Measurements from ENCODE around the gene DST. TPM values are rescaled to one million over a fixed set of nuclear protein-coding genes. Genes with fewer than 3 reads are reported as not detected.

Gene DST
- polyA plus RNA-seq = 10 to 100 TPM; 57.2 to 59.3 TPM

DNA sequence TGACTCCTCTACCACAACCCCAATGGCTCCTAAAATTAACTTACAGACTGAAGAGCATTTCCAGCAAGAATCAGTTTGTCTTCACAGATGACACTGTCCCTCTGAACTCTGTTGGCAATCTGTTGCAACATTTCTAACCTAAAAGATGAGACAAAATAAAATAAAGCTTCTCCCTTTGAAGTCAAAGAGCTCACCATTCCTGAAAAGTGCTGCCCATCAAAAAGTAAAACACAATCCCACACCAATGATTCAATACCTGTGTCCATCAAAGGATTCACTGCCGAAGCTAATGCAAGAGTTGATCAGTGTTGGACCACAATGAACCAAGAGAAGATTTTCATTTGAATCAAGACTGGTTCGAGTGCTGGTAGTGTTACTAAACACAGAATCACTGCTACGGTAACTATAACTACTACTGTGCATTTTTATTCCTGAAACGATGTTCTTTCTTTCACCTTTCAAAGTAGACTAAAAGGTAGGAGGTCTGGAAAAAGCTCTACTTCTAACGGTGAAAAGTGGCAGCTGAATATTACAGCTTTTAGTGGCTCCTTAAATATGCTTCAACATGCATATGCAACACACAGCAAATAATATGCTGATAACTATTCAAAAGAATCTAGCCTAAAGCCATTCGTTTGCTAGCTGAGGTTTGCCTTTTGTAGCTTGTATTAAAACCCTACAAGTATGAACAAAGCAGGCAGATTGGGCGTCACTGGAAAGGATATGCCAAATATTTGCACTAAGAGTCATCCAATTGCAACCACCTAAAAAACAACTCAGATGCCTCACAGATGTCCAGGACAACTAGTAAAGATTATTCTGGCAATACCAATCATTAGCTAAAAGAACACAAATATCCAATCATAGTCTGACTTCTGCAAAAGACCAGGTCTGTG lies at the start of gene DST:
TSS of gene DST (minus strand) at position 524 of the 896 bp plus-strand sequence.
- no peaks in the 10 kb centered on the region for H3K4me1 ChIP-seq (ENCODE audit: control insufficient read depth in 2 of 2, insufficient read depth in 2 of 2, low read length in 1 of 2)
- peak within 1 kb of the TSS; percentile 10 to 38 for H3K4me3 ChIP-seq (ENCODE audit: low read depth in 1 of 2, low read length in 2 of 2)
- no peaks in the 10 kb centered on the region for H3K27me3 ChIP-seq (ENCODE audit: control insufficient read depth in 1 of 2, insufficient read depth in 2 of 2, low read length in 2 of 2)
- peak within 1 kb of the TSS in 1 of 2 donors; percentile 73 for H3K27ac ChIP-seq (ENCODE audit: low read depth in 2 of 2, low read length in 1 of 2)
- WGBS, 2 donors = 43 to 53% methylated on average over 7 of the region's 7 CpGs
- H3K36me3 ChIP-seq (ENCODE audit: control insufficient read depth in 2 of 2, insufficient read depth in 2 of 2, low read length in 1 of 2) = no peaks in the 10 kb centered on the region
- no peaks in the 10 kb centered on the region for H3K9me3 ChIP-seq (ENCODE audit: control insufficient read depth in 2 of 2, insufficient read depth in 1 of 2, low read depth in 1 of 2, low read length in 1 of 2)

DNA sequence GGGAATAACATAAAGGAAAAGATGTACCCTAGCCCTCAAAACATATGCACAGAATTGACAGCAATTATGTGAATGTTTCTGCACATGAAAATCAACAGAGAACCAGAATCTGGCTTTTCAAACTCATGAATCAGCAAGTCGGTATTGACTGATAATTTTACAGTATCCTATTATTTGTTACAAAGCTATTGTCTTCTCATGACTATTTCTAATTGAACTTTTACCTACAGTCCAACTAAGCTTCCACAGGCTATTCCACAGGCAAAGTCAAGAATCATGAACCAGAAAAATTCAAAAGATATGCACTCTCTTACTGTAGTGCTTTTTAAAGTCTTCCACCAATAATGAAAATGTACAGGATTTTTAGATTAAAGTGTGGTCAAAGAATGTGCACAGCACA lies 49.1 kb upstream of the DST start:
- no peaks in the 10 kb centered on the region for H3K27me3 ChIP-seq (ENCODE audit: control insufficient read depth in 1 of 2, insufficient read depth in 2 of 2, low read length in 2 of 2)
- H3K4me3 ChIP-seq (ENCODE audit: low read depth in 1 of 2, low read length in 2 of 2) = peak overlapping the region in 1 of 2 donors; percentile 19
- no peak overlapping the region for H3K27ac ChIP-seq (ENCODE audit: low read depth in 2 of 2, low read length in 1 of 2)
- H3K36me3 ChIP-seq (ENCODE audit: control insufficient read depth in 2 of 2, insufficient read depth in 2 of 2, low read length in 1 of 2) = no peaks in the 10 kb centered on the region
- H3K4me1 ChIP-seq (ENCODE audit: control insufficient read depth in 2 of 2, insufficient read depth in 2 of 2, low read length in 1 of 2) = no peaks in the 10 kb centered on the region
- H3K9me3 ChIP-seq (ENCODE audit: control insufficient read depth in 2 of 2, insufficient read depth in 1 of 2, low read depth in 1 of 2, low read length in 1 of 2) = no peaks in the 10 kb centered on the region
- WGBS, 2 donors = 60 to 70% methylated on average over 1 of the region's 1 CpG

DNA sequence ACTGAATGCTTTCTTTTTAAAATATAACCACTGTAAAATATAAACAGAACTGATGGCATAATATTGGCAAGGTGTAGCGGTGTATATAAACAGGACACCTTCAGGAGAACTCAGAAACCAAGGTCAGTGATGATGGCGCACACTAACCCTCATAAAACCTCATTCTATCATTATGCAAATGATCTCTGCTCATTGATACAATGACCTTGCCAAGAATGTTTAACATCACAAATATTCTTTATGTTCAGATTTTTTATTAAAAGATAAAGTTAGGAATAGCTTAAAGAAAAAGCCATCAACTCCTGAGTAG lies 48.6 kb upstream of the DST start:
- Histone ChIP-seq H3K36me3 (ENCODE audit: control insufficient read depth in 2 of 2, insufficient read depth in 2 of 2, low read length in 1 of 2) (no peaks in the 10 kb centered on the region), H3K4me1 (ENCODE audit: control insufficient read depth in 2 of 2, insufficient read depth in 2 of 2, low read length in 1 of 2) (no peaks in the 10 kb centered on the region), H3K27me3 (ENCODE audit: control insufficient read depth in 1 of 2, insufficient read depth in 2 of 2, low read length in 2 of 2) (no peaks in the 10 kb centered on the region), H3K27ac (ENCODE audit: low read depth in 2 of 2, low read length in 1 of 2) (no peak overlapping the region), H3K4me3 (ENCODE audit: low read depth in 1 of 2, low read length in 2 of 2) (no peak overlapping the region), H3K9me3 (ENCODE audit: control insufficient read depth in 2 of 2, insufficient read depth in 1 of 2, low read depth in 1 of 2, low read length in 1 of 2) (no peaks in the 10 kb centered on the region)
- 68 to 71% methylated on average over 2 of the region's 2 CpGs for WGBS, 2 donors

DNA sequence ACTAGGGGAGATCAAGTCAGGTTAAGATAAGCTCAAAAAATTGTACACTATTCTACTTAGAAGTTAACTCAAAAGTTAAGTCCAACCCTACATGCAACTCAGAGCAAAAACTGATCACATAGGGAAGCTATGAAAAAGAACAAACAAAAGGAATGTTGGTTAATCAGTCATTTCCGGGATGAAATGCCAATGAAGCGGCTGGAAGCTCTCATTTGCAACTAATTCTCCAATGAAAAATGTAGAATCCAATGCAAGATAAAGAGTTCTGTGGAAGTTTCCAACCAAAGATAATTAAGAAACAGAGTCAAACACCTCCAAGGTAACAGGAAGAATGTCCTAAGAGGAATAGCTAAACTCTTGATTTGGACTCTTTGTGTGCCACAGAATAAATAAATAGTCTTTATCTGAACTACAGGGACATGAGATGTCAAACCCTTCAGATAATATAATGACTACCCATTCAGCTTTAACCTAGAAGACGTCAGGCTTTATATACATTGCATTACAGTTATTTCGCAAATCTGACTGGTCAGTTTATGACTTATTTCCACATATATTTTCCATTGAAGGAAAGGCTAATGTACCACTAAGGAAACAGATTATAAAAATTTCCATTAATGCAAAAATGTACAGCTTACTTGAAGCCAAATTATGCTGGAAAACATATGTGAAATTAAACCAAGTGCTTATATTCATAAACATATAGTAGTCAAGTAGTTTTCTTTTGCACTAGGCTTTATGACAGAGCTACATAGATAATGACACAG lies 48.0 kb upstream of the DST start:
- Histone ChIP-seq H3K27ac (ENCODE audit: low read depth in 2 of 2, low read length in 1 of 2) (no peak overlapping the region), H3K4me1 (ENCODE audit: control insufficient read depth in 2 of 2, insufficient read depth in 2 of 2, low read length in 1 of 2) (no peaks in the 10 kb centered on the region), H3K27me3 (ENCODE audit: control insufficient read depth in 1 of 2, insufficient read depth in 2 of 2, low read length in 2 of 2) (no peaks in the 10 kb centered on the region), H3K36me3 (ENCODE audit: control insufficient read depth in 2 of 2, insufficient read depth in 2 of 2, low read length in 1 of 2) (no peaks in the 10 kb centered on the region), H3K4me3 (ENCODE audit: low read depth in 1 of 2, low read length in 2 of 2) (no peak overlapping the region), H3K9me3 (ENCODE audit: control insufficient read depth in 2 of 2, insufficient read depth in 1 of 2, low read depth in 1 of 2, low read length in 1 of 2) (no peaks in the 10 kb centered on the region)
- 53 to 62% methylated on average over 4 of the region's 4 CpGs for WGBS, 2 donors

DNA sequence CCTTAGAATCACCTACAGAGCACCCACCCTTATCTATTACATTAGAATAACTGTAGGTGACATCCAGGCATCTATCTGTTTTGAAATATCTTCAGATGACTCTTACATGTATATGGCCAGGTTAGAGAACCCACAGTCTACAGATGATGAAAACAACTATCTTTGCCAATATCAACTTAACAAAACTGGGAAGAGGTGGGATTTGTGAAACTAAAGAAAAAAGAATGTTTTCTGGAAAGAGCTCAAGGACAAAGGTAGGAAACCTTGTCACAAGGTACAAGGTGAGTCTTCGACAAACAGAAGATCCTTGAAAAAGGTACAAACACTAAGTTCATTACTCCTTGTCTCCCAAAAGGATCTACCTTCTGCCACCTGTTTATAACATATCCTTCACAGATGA lies 47.0 kb upstream of the DST start:
- WGBS, 2 donors = 96% methylated on average over 1 of the region's 1 CpG
- no peak overlapping the region for H3K27ac ChIP-seq (ENCODE audit: low read depth in 2 of 2, low read length in 1 of 2)
- H3K9me3 ChIP-seq (ENCODE audit: control insufficient read depth in 2 of 2, insufficient read depth in 1 of 2, low read depth in 1 of 2, low read length in 1 of 2) = no peaks in the 10 kb centered on the region
- no peaks in the 10 kb centered on the region for H3K36me3 ChIP-seq (ENCODE audit: control insufficient read depth in 2 of 2, insufficient read depth in 2 of 2, low read length in 1 of 2)
- H3K4me3 ChIP-seq (ENCODE audit: low read depth in 1 of 2, low read length in 2 of 2) = no peak overlapping the region
- H3K4me1 ChIP-seq (ENCODE audit: control insufficient read depth in 2 of 2, insufficient read depth in 2 of 2, low read length in 1 of 2) = no peaks in the 10 kb centered on the region
- no peaks in the 10 kb centered on the region for H3K27me3 ChIP-seq (ENCODE audit: control insufficient read depth in 1 of 2, insufficient read depth in 2 of 2, low read length in 2 of 2)

DNA sequence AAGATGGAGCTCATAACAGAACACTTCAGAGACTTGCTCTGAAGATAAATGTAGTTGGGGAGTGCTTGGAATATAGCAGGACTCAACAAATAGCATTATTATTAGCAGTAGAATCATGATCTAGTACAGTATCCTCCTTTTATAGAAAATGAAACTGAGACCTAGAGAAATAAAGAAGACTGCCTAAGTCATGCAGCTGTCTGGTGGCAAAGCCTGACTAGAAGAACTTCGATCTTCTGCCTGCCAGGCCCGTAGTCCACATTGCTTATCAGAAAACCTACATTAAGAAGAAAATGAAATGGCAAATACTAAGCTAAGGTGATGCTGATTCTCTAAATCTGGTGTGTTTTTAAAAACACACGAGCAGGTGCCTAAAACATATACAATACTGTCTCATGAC lies 46.4 kb upstream of the DST start:
- H3K4me3 ChIP-seq (ENCODE audit: low read depth in 1 of 2, low read length in 2 of 2) = no peak overlapping the region
- no peaks in the 10 kb centered on the region for H3K36me3 ChIP-seq (ENCODE audit: control insufficient read depth in 2 of 2, insufficient read depth in 2 of 2, low read length in 1 of 2)
- H3K9me3 ChIP-seq (ENCODE audit: control insufficient read depth in 2 of 2, insufficient read depth in 1 of 2, low read depth in 1 of 2, low read length in 1 of 2) = no peaks in the 10 kb centered on the region
- H3K4me1 ChIP-seq (ENCODE audit: control insufficient read depth in 2 of 2, insufficient read depth in 2 of 2, low read length in 1 of 2) = no peaks in the 10 kb centered on the region
- no peaks in the 10 kb centered on the region for H3K27me3 ChIP-seq (ENCODE audit: control insufficient read depth in 1 of 2, insufficient read depth in 2 of 2, low read length in 2 of 2)
- H3K27ac ChIP-seq (ENCODE audit: low read depth in 2 of 2, low read length in 1 of 2) = no peak overlapping the region
- WGBS, 2 donors = 59 to 61% methylated on average over 3 of the region's 3 CpGs

DNA sequence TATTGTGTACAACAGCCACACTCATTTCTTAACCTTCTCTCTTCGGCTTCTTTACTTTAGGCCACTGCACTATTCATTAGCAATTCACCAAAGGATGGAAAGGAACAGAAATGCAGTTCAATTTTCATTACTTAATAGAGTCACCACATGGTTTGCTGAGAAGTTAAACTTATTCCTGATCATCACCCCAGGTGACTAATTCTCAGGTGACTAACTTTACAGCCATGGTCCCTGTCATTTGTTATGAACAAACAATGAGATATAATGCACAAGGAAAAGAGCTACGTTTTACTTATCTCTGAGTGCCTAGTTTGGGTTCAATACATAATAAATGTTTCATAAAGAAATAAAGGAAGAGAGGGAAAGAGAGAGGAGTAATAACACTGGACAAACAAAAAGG lies 45.8 kb upstream of the DST start:
- WGBS, 2 donors = 74% methylated on average over 2 of the region's 2 CpGs
- no peaks in the 10 kb centered on the region for H3K9me3 ChIP-seq (ENCODE audit: control insufficient read depth in 2 of 2, insufficient read depth in 1 of 2, low read depth in 1 of 2, low read length in 1 of 2)
- no peak overlapping the region for H3K4me3 ChIP-seq (ENCODE audit: low read depth in 1 of 2, low read length in 2 of 2)
- H3K36me3 ChIP-seq (ENCODE audit: control insufficient read depth in 2 of 2, insufficient read depth in 2 of 2, low read length in 1 of 2) = no peaks in the 10 kb centered on the region
- no peak overlapping the region for H3K27ac ChIP-seq (ENCODE audit: low read depth in 2 of 2, low read length in 1 of 2)
- no peaks in the 10 kb centered on the region for H3K4me1 ChIP-seq (ENCODE audit: control insufficient read depth in 2 of 2, insufficient read depth in 2 of 2, low read length in 1 of 2)
- no peaks in the 10 kb centered on the region for H3K27me3 ChIP-seq (ENCODE audit: control insufficient read depth in 1 of 2, insufficient read depth in 2 of 2, low read length in 2 of 2)

DNA sequence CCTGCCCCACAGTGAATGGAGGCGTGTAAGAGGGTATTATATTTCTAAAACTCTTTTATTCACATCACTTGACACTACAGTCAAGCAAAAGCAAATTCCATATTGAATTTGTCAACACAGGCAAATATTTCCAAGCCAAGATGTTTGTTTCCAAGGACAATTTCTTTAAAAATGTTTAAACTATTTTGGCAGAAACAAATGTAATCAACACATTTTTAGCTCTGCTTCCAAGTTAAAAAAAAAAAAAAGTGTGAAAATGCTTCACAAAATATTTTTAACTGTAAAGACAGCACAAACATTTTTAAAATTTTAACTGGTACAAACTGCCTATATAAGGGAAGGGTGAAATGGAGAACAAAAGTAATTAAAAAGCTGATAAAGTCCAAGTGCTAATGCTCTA lies 44.9 kb upstream of the DST start:
- 77% methylated on average over 1 of the region's 1 CpG for WGBS, 2 donors
- Histone ChIP-seq H3K9me3 (ENCODE audit: control insufficient read depth in 2 of 2, insufficient read depth in 1 of 2, low read depth in 1 of 2, low read length in 1 of 2) (no peaks in the 10 kb centered on the region), H3K27me3 (ENCODE audit: control insufficient read depth in 1 of 2, insufficient read depth in 2 of 2, low read length in 2 of 2) (no peaks in the 10 kb centered on the region), H3K27ac (ENCODE audit: low read depth in 2 of 2, low read length in 1 of 2) (no peak overlapping the region), H3K36me3 (ENCODE audit: control insufficient read depth in 2 of 2, insufficient read depth in 2 of 2, low read length in 1 of 2) (no peaks in the 10 kb centered on the region), H3K4me1 (ENCODE audit: control insufficient read depth in 2 of 2, insufficient read depth in 2 of 2, low read length in 1 of 2) (no peaks in the 10 kb centered on the region), H3K4me3 (ENCODE audit: low read depth in 1 of 2, low read length in 2 of 2) (no peak overlapping the region)

DNA sequence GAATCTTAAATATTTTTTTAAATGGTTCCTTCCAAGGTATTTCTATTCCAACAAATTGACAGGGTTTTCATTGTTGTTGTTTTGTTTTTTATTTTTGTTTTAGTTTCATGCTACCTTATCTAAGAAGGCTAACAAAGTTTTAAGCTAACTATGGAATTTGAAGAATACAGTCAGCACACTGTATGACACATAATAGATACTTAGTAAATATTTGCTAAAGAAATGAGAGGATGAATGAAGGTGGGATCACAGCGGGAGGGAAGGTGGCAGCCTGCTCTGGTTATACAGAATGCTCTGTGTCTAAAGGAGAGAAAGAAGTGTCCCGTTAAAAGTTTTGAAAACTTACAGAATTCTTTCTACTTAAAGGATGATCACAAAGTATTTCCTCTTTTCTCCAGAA lies 43.7 kb upstream of the DST start:
- WGBS, 2 donors = 82 to 89% methylated on average over 2 of the region's 2 CpGs
- no peaks in the 10 kb centered on the region for H3K36me3 ChIP-seq (ENCODE audit: control insufficient read depth in 2 of 2, insufficient read depth in 2 of 2, low read length in 1 of 2)
- H3K27ac ChIP-seq (ENCODE audit: low read depth in 2 of 2, low read length in 1 of 2) = no peak overlapping the region
- no peaks in the 10 kb centered on the region for H3K4me1 ChIP-seq (ENCODE audit: control insufficient read depth in 2 of 2, insufficient read depth in 2 of 2, low read length in 1 of 2)
- H3K27me3 ChIP-seq (ENCODE audit: control insufficient read depth in 1 of 2, insufficient read depth in 2 of 2, low read length in 2 of 2) = no peaks in the 10 kb centered on the region
- no peak overlapping the region for H3K4me3 ChIP-seq (ENCODE audit: low read depth in 1 of 2, low read length in 2 of 2)
- no peaks in the 10 kb centered on the region for H3K9me3 ChIP-seq (ENCODE audit: control insufficient read depth in 2 of 2, insufficient read depth in 1 of 2, low read depth in 1 of 2, low read length in 1 of 2)

Measured in esophagus (tissue), 2 donors.